Measurements from ENCODE around the gene PLAAT2.
"Not testable (repeated sequence)": the region's sequence is repeated elsewhere in the genome, so short reads cannot be mapped to it uniquely, and the experiment has no call there.

GRCh38 chr11:63578882-63579281 lies 15.7 kb upstream of the PLAAT2 start:
- not testable (repeated sequence) for TF ChIP-seq POLR2AphosphoS5 (IDR thresholded peaks at IDR 0.05; ENCODE audit: low read depth, low read length); TAF1 (IDR thresholded peaks at IDR 0.05; ENCODE audit: borderline replicate concordance, low read depth, low read length)

Measured in GM12892 (cell line).